Fibroblast of mammary gland (primary cell): Measurements from ENCODE around the gene GBX2.

Source experiments
- DNase-seq: peaks from one replicate; pipeline ENCODE4 v3.0.0-alpha.2; 2010; ENCODE audit warnings: low read depth
- H3K4me3 ChIP-seq: 2 replicates; pipeline ENCODE4 v1.5.1; 2011; ENCODE audit warnings: low read depth, mild to moderate bottlenecking, low read length, moderate library complexity; ENCODE audit not compliant: control insufficient read depth
- TF ChIP-seq, protein P1 (sequence below): conservative IDR thresholded peaks from 2 replicates; pipeline ENCODE4 v1.5.1; 2011; ENCODE audit warnings: low read depth, low read length, inconsistent platforms; ENCODE audit not compliant: control insufficient read depth, insufficient read depth

The GBX2 gene

DNA sequence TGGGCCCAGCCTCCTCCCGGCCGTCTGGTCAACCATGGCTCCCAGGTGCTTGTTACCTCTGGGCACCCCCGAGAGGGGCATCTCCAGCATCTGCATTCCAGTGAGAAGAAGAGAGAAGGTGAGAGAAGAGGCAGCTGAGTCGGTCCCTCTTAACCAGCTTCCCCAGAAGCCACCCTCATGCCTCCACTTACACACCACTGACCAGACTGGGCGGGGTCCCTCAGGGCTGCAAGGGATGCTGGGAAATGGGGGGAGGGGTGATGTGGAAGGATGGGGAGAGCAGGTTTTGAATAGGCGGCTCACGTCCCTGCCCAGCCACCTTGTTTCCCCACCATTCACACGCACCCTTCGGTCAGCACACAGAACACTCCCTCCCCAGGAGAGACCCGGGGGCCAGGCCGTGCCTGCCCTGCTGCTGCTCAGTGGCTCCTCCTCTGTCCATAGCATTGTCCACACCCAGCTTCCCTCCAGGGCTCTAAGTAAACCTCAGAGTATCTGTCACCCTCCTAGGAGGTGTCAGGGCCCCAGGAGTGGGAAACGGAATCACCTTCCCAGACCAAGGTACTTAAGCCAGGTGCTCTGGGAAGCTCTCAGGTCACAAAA, 34.7 kb downstream of the GBX2 start:
- TF ChIP-seq, protein P1, sequence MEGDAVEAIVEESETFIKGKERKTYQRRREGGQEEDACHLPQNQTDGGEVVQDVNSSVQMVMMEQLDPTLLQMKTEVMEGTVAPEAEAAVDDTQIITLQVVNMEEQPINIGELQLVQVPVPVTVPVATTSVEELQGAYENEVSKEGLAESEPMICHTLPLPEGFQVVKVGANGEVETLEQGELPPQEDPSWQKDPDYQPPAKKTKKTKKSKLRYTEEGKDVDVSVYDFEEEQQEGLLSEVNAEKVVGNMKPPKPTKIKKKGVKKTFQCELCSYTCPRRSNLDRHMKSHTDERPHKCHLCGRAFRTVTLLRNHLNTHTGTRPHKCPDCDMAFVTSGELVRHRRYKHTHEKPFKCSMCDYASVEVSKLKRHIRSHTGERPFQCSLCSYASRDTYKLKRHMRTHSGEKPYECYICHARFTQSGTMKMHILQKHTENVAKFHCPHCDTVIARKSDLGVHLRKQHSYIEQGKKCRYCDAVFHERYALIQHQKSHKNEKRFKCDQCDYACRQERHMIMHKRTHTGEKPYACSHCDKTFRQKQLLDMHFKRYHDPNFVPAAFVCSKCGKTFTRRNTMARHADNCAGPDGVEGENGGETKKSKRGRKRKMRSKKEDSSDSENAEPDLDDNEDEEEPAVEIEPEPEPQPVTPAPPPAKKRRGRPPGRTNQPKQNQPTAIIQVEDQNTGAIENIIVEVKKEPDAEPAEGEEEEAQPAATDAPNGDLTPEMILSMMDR, result no peak
- no peak overlapping the region for H3K4me3 ChIP-seq
- DNase-seq, result no peak

DNA sequence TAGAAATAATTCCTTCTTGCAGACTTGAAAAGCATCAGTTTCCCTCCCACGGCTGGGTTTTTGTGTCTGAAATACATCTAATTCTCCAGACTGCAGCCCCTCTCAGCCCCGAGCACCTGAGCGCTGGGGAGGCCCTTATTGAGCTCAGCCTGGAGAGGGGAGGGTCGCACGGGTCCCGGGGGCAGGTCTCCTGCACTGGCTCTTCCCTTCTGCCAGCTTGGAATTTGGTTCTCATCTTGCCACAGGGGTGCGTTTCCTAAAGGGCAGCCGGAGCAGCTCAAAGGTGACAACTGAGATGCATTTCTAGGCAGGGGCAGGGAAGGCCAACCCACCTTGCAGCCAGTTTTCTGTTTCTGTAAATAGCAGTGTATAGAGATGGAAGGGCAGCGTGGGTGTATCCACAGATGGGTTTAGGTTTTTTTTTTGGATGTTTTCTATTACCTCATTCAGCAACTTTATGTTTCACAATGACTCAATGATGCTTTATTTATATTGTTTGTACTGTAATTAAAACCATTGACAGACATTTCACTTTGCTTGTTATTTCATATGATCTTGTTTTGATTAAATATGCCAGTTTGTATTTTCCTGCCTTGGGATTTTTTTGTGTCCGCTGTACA, 37.0 kb downstream of the GBX2 start:
- no peak overlapping the region for H3K4me3 ChIP-seq
- TF ChIP-seq, protein P1, result no peak
- peak; percentile 12 for DNase-seq

DNA sequence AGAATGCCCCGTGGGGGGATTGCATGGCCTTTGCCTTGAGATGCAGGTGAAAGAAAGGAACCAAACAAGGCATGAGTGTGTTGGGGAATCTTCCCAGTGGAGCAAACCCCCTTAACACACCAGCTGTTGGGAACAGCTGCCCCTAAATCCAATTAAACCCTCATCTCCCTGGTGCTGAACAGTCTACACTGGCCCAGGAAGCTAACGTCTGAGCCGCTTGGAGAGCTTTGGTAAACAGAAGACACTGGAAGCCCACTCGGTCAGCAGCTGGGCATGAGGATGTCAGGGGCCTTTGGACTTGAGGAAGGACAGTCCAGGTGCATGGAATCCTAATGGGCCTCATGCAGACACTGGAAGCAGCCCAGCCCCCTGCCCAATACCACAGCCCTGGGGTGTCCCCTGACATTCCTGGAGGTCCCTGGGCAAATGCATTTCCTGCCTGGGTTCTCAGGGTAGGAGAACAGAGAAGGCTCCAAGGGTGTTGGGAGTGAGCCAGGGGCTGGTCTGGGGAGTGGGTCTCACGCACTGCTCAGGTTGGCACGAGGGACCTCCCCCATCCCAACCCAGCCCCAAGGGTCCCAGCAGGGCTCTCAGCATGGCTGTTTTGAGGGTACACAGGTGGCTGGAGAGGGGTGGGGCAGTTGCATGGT, 37.7 kb downstream of the GBX2 start:
- H3K4me3 ChIP-seq, result no peak overlapping the region
- TF ChIP-seq, protein P1, result no peak
- DNase-seq, result no peak

DNA sequence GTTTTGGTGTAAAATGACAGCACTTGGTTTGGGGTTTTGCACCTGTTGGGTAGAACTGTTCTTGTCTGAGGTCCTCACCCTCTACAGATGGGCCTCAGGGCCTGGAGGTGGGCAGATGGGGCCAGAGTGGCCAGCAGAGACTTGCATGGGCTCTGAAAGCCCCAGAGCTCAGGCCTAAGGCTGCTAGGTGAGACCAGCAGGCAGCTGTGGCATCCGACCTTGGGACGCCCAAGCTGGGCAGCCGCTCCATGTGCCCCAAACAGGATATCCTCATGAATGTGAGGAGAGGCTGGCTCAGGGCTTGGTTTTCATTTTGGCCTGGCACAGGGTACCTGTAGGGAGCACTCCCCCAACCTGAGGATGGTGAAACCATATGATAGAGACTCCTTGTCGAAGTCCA, 38.3 kb downstream of the GBX2 start:
- TF ChIP-seq, protein P1, result no peak
- DNase-seq, result no peak
- H3K4me3 ChIP-seq, result no peak overlapping the region

DNA sequence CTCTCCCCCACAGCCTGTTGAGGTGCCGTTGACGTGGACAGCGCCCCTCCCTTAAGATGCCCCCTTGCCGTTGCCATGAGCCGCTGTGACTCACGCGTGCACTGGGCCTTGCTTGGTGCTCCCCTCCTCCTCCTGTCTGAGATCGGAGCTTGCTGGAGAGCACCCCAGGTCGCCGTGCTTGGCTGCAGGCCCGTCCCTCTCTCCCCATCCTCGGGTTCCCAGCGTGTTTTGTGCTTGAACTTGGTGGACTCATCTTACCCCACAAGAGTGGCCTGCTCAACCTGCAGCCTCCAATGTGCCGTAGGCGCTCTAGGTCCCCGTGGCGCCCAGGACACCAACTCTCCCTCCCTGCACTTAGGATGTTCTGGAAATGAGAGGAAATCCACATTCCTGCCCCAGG, 39.9 kb downstream of the GBX2 start:
- DNase-seq, result no peak
- H3K4me3 ChIP-seq, result no peak overlapping the region
- TF ChIP-seq, protein P1, result no peak

DNA sequence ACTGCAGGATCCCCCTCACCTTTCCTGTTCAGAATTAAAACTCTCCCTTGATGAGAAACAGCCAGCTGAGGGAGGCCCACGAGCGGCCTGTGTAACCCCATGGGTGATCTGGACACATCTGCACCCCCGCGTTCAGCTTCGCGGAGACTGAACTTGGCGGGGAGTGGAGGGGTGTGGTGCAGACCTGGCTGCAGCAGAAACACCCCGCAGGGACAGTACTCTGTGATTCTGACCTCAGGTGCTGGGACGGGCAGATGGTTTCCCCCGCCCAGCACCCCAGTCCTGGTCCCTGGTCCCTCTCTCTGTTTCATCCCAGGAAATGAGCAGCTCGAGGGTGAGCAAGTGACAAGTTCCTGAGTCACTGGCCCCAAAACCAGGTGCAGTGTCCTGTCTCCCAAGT, 41.2 kb downstream of the GBX2 start:
- DNase-seq, result no peak
- no peak overlapping the region for H3K4me3 ChIP-seq
- TF ChIP-seq, protein P1, result no peak
